GM08714 (cell line): Measurements from ENCODE around the gene CIDEB.
"Not testable (repeated sequence)": the region's sequence is repeated elsewhere in the genome, so short reads cannot be mapped to it uniquely, and the experiment has no call there.

Experiments
- H3K4me3 ChIP-seq: fragments of 200-500 bp; sonication (Bioruptor generic); 2 replicates; pipeline ENCODE4 v1.5.1; 2014; ENCODE audit warnings: mild to moderate bottlenecking, low read length, inconsistent platforms
- ZNF274 ChIP-seq: IDR thresholded peaks from 2 replicates; pipeline ENCODE4 v1.6.1; 2012; ENCODE audit warnings: mild to moderate bottlenecking, low read depth, low read length

Gene CIDEB

GRCh38 chr14:24338843-24339242, 31.1 kb upstream of the CIDEB start:
- no peak for TF ChIP-seq ZNF274
- H3K4me3 ChIP-seq: peak overlapping the region; percentile 75; the same call in 1 of the 2 replicates

- TF ChIP-seq ZNF274: no peak
- H3K4me3 ChIP-seq: no peak overlapping the region
Observed at GRCh38 chr14:24337824-24338175, 30.0 kb upstream of the CIDEB start.

GRCh38 chr14:24337144-24337823, 29.5 kb upstream of the CIDEB start:
- no peak overlapping the region for H3K4me3 ChIP-seq
- TF ChIP-seq ZNF274: no peak

- no peak overlapping the region for H3K4me3 ChIP-seq
- no peak for TF ChIP-seq ZNF274
Observed at GRCh38 chr14:24335461-24336171, 27.8 kb upstream of the CIDEB start.

- no peak within 1 kb of the TSS; the same call in 1 of the 2 replicates for H3K4me3 ChIP-seq
- no peak for TF ChIP-seq ZNF274
Observed at GRCh38 chr14:24334431-24335291, 26.9 kb upstream of the CIDEB start, which contains the start of gene ADCY4. TSS of gene ADCY4 (minus strand) at chr14:24335071. CDS start at chr14:24334652, 419 bp downstream.

GRCh38 chr14:24332268-24332993, 24.7 kb upstream of the CIDEB start:
- no peak for TF ChIP-seq ZNF274
- no peak overlapping the region for H3K4me3 ChIP-seq

- no peak overlapping the region for H3K4me3 ChIP-seq
- TF ChIP-seq ZNF274: no peak
Observed at GRCh38 chr14:24331731-24332267, 24.0 kb upstream of the CIDEB start.

- no peak overlapping the region for H3K4me3 ChIP-seq
- TF ChIP-seq ZNF274: no peak
Observed at GRCh38 chr14:24330973-24331674, 23.3 kb upstream of the CIDEB start.

- no peak for TF ChIP-seq ZNF274
- no peak overlapping the region for H3K4me3 ChIP-seq
Observed at GRCh38 chr14:24329736-24330135, 22.0 kb upstream of the CIDEB start.

GRCh38 chr14:24329073-24329663, 21.4 kb upstream of the CIDEB start:
- TF ChIP-seq ZNF274: no peak
- H3K4me3 ChIP-seq: no peak overlapping the region

- H3K4me3 ChIP-seq: not testable (repeated sequence)
Observed at GRCh38 chr14:24327914-24328313, 20.1 kb upstream of the CIDEB start.

GRCh38 chr14:24327303-24327702, 19.5 kb upstream of the CIDEB start:
- no peak overlapping the region for H3K4me3 ChIP-seq
- no peak for TF ChIP-seq ZNF274

GRCh38 chr14:24325963-24326362, 18.2 kb upstream of the CIDEB start:
- no peak for TF ChIP-seq ZNF274
- H3K4me3 ChIP-seq: no peak overlapping the region
